Central memory CD4-positive, alpha-beta T cell (primary cell): ENCODE data around the gene SFTPA2.
"Not testable (repeated sequence)": the region's sequence is repeated elsewhere in the genome, so short reads cannot be mapped to it uniquely, and the experiment has no call there.

Source experiments
- DNase-seq: peaks from one replicate; pipeline ENCODE4 v3.0.0; 2022

SFTPA2 gene

GRCh38 chr10:79556961-79557360 is 3.2 kb downstream of the SFTPA2 start:
- not testable (repeated sequence) for DNase-seq

DNA sequence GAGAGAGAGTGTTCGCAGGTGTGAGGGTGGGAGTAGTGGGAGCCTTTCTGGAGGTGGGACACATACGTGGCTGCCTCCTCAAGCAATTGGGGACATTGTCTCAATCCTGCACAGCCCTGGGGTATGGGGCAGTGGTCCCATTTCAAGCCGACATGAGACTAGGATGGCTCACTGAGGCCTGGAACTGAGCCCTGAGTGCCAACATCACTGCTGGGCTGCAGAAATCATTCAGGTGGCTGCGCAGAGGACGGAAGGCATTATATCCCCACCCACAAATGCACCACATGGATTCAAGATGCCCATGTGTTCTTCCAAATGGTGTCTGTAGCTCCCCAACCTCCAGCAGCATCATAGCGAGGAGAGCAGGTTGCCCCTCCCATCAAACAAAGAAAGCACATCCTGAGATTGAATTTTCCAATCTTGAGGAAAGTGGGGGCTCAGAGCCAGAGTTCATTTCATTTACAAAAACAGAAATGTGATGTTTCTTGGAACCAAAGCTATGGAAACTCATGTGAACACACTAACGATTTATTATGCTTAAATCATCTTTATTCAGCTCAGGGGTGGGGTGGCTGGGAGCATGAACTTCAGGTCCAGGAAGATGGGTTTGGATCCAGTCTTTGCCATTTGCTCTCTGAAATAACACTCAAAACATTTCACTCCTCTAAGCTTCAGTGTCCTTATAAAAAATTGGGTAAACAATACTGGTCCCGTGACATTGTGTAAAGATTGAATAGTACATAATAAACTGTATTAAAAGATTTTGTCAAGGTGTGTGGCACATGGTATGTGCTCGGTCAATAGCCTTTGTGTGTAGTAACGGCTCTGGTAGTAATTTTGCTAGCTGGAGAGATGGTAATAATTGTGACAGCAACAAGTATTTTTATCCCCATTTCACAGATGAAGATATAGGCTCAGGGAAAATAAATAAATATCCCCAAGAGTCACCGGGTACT is 4.6 kb downstream of the SFTPA2 start:
- DNase-seq = no peak

- no peak for DNase-seq
Measured at GRCh38 chr10:79552143-79552542, 8.1 kb downstream of the SFTPA2 start.

GRCh38 chr10:79547973-79548372 is 12.2 kb downstream of the SFTPA2 start:
- DNase-seq = no peak

DNA sequence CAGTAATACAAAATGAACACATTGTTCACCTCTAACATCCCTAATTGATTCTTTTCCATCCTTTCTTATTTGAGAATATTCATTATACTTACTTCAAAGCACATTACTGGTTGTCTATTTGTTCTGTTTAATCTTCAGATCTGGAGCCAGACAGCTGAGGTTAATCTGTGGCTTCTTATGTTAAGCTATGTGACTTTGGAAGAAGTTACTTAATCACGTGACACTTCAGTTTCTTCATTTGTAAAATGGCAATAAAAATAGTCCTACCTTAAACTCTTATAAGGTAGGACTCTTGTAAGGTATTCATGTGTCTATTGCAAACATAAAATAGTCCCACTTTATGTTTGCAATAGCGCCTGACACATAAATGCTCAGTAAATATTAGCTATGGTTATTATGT is 13.1 kb downstream of the SFTPA2 start:
- not testable (repeated sequence) for DNase-seq

- DNase-seq = not testable (repeated sequence)
Measured at GRCh38 chr10:79544926-79545659, 15.1 kb downstream of the SFTPA2 start.

DNA sequence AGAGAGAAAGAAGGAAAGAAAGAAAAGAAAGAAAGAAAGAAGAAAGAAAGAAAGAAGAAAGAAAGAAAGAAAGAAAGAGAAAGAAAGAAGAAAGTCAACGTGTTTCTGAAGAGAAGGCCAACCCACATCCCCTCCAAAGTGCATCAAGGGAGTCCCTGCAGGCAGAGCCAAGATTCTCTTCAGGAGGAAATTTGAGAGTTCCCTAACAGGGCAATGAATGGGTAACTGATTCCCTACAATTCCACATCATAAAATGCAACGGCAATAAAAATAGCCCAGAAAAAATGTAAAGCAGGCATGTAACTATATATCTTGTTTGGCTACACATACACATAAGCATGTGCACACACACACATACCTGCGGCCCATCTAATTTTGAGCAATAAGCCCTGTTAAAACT is 15.8 kb downstream of the SFTPA2 start:
- DNase-seq = not testable (repeated sequence)

DNA sequence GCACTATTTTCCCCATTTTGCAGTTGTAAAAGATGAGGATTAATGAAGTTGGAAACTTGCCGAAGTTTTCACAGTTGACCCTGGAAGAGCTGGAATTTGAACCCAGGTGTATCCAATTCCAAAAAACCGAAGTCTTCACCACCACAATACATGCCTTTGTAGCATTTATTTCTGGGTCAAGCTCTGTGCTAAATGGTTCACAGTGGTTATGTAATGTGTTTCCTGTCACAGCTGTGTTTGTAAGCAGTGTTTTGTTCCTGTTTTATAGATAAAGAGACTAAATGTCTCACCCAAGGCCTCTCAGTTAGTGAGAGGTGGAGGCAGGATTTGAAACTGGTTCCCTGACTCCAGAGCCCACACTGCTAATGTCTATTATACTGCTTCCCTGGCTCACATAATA is 17.6 kb downstream of the SFTPA2 start:
- DNase-seq = no peak

- DNase-seq = not testable (repeated sequence)
Measured at GRCh38 chr10:79540930-79541329, 19.3 kb downstream of the SFTPA2 start.

DNA sequence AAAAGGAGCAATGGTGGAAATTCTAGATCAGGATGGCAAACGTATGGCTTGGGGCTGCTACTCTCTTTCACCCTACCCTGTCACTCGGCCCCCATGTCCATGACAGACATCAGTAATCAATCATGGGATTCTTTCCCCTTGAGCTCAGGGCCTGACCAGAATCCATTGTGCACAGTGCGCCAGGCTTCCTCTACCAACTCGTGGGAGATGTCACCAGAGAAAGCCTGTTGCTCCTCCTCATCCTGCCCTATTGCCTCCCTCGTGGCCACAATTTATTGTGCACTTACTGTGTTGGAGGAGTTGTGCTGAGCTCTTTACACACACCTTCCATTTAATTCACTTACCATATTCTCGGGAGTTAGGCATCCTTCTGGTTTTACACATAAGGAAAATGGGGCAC is 21.9 kb downstream of the SFTPA2 start:
- not testable (repeated sequence) for DNase-seq

GRCh38 chr10:79533903-79534175 is 26.4 kb downstream of the SFTPA2 start:
- DNase-seq = not testable (repeated sequence)

DNA sequence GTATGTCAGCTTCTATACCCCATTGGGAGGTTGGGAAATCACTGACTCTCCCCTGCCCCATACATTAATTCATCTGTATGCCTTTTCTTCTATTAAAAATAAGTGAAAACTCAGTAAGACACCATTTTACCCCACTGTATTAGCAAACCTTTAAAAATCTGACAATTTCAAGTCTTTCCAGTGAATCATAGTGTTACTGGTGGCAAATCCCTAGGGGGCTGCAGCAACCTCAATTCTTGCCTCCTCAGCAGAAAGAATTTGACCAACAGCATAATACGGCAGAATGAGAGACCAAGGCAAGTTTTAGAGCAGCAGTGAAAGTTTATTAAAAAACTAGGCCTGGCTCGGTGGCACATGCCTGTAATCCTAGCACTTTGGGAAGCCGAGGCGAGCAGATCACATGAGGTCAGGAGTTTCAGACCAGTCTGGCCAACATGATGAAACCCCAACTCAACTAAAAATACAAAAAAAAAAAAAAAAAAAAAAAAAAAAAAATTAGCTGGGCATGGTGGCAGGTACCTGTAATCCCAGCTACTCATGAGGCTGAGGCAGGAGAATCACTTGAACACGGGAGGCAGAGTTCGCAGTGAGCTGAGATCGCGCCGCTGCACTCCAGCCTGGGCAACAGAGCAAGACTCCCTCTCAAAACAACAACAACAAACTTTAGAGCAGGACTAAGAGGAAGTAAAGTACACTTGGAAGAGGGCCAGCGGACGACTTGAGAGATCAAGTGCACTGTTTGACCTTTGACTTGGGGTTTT is 26.9 kb downstream of the SFTPA2 start:
- DNase-seq = not testable (repeated sequence)

DNA sequence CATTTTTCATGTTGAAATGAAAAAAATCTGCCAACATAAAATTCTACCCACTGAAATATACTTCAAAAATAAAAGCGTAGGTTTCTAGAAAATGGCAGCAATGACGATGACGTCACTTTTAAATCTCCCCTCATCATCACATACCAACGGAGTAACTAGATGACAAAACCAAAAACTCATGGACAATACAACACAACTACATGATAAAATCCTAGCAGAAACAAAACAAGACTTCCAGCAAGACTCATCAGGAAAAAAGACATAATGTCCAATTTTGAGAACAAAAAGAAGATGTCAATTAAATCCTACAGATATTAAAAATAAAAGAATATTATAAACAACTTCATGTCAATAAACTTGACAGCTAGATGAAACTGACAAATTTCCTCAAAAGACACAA is 31.9 kb downstream of the SFTPA2 start:
- not testable (repeated sequence) for DNase-seq

DNA sequence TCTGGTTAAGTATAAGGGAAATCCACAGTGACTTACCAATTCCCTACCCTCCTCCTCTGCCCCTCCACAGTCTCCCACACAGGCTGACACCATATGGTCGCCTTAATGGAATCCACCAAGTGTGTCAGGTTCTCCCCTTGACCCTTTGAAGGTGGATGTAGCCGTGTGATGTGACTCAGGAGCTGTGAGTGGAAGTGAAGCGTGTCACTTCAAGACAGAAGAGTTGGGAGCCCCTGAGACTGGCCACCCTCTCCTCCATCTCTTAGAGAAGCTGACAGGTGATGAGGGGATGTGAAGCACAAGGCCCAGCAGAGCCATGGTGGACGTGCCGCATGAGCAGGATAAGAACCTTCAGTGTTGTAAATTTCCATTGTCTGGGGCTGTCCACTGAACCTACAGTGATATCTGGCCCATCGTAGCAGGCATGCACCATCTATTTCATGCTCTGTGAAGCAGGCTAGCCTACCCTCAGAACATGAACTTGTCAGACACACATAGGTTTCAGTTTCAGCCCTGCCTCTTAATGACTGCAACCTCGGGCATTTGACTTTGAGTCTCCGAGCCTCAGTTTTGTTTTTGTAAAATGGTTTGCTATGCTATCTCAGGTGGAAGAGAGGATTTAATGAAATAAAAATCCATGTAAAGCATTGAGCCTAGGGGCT is 35.0 kb downstream of the SFTPA2 start:
- not testable (repeated sequence) for DNase-seq

DNA sequence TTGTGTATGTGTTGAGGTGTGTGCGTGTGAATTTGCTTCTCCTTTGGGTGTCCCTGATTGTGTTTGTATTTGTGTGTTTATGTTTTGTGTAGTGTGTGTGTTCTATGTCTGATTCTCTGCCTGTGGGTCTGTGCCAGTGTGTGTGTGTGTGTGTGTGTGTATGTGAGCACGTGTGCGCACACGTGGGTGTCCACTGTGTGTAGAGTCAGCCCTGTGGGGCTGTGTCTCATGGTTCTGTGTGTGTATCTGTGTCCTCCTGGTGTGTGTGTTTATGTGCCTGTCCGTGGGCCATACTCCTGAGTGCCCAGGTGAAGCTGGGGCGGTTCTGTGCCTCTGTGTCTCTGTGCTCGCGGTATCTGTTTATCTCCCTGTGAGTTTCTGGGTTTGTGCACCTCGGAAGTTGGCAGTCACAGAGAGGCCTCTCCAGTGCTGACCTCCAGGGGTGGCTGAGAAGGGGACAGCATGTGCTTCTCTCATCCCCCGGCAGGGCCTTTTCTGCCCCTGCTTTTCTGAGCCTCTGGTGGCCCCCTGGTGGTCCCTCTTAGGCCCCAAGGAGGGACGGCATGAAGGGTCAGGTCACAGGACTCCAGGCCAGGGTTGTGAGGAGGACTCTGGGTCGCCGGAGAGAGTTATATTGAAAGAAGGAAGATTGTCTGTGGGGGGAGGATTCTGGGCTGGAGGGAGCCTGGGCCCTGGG is 36.9 kb downstream of the SFTPA2 start:
- not testable (repeated sequence) for DNase-seq

- not testable (repeated sequence) for DNase-seq
Measured at GRCh38 chr10:79522464-79522863, 37.7 kb downstream of the SFTPA2 start.

DNA sequence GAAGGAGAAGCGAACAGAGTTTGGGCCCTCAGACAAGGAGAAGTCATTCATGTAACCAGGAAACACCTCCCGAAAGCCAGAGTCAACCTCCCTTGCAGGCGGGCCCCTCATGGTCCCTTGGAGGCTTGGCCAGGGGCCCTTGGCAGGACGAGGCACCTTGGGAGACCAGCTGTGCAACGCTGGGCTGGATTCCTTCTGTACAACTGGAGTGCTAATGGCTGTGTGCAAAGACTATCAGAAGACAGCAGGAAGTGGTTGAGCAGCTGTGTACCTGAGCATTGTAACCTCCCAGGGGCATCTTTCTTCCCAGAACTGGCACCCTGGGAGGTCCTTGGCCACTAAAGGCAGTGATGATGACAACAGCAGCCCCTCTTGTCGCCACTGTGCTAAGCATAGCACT is 38.5 kb downstream of the SFTPA2 start:
- DNase-seq = not testable (repeated sequence)

- not testable (repeated sequence) for DNase-seq
Measured at GRCh38 chr10:79517567-79517966, 42.6 kb downstream of the SFTPA2 start.

- not testable (repeated sequence) for DNase-seq
Measured at GRCh38 chr10:79516532-79517205, 43.5 kb downstream of the SFTPA2 start.

DNA sequence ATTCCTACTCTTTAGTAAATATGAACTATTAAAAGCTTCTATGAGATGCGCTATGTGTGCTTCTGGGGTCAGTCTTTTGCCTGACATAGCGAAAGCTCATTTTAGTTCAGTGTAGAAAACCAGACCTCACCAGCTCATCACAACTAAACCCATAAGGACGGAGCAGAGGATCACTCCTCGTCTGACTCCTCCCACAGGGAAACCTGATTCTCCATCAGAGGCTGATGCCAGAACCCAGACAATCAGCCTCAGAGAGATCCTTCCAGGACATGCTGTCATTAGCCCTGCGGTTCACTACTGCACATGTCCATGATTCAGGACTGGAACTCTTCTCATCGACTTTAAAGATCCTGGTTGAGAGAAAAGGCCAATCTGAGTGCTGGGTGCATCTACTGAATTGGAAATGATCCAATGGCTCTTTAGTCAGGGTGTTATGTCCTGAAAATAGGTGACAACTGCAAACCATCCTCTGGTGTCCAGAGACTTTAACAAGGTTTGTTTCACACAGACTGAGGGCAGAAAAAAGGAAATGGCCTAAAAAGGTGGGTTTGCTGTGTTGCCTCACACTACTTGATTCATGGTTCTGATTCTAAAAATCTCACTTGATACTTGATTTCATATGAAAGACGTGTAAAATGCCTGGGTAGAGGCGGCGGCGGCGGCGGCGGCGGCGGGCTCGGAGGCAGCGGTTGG is 48.2 kb downstream of the SFTPA2 start, which contains the start of gene EIF5AL1:
Gene EIF5AL1, plus strand, starts transcription at position 643 of the 693 bp plus-strand sequence. CDS start 117 bp downstream, outside the sequence.
- DNase-seq = not testable (repeated sequence)
